ENCODE measurements around the gene PANK1. TPM values are rescaled to one million over a fixed set of nuclear protein-coding genes. Genes with fewer than 3 reads are reported as not detected.

PANK1 gene
- total RNA-seq, 3 donors from 2014 or later (not counting 1 experiment from before 2014, with no cell fraction given), result 0.85 to 2.2 (median 1.4) TPM

DNA sequence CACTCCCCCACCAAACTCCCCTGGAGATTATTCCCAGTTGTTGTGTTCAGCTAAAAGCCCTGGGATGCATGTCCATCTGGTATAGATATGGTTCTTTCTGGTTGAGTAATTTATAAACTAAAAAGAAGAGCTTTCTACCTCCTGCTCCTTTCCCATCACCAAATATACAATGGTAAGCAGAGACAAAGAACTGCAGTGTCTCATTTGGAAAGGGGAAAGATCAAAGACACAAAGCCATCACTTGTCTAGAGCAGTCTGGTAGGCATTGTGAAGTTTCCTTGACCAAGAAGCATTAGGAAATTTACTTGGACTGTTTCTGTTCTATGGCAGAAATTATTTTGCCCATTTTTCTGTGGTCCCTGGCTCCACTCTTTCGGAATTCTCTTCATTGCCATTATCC, 24.9 kb upstream of the PANK1 start:
- no peaks in the 10 kb centered on the region for H3K4me1 Mint-ChIP-seq
- no peak for TF ChIP-seq CTCF (IDR thresholded peaks at IDR 0.05)

DNA sequence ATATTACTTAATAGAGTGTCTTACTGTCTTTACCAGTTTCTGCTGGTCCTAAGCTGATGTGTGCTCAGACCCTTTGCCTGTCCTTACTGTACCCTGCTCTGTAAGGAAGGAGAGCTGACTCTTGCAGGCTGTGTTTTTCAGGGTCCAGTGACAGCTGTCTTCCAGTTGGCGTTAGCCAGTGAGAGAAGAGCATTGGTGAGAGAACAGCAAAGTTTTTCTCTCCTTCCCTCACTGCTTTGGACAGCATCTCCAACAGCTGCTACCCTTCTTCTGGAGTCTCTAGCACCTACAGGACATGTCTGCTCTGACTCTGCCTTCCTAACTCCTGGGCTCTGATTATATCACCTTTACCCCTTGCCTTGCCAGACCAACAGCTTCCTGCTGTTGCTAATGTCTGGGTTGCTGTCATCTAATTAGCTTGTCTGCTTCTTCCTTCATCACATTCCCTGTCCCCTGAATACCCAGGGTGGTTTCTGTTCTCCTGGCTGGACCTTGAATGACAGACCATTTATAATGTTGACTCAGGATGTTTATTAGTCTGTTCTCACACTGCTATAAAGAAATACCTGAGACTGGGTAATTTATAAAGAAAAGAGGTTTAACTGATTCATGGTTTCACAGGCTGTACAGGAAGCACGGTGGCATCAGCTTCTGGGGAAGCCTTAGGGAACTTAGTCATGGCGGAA, 23.5 kb upstream of the PANK1 start:
- Mint-ChIP-seq H3K4me1 (no peaks in the 10 kb centered on the region), H3K4me3 (no peak overlapping the region), H3K9me3 (no peaks in the 10 kb centered on the region), H3K36me3 (no peaks in the 10 kb centered on the region), H3K27me3 (ENCODE audit: low read depth in 2 of 2) (peaks cover 17 to 30% of the 10 kb centered on the region in 2 donors), H3K27ac (no peak overlapping the region)
- ATAC-seq, result no peak
- H3K9me3 ChIP-seq (ENCODE audit: control insufficient read depth, insufficient read depth, low read length), result no peaks in the 10 kb centered on the region
- H3K36me3 ChIP-seq (ENCODE audit: control insufficient read depth, insufficient read depth, low read length), result no peaks in the 10 kb centered on the region
- no peak for TF ChIP-seq CTCF (IDR thresholded peaks at IDR 0.05)
- H3K27me3 ChIP-seq (ENCODE audit: control insufficient read depth, insufficient read depth, low read length), result no peaks in the 10 kb centered on the region
- intact Hi-C loops (cut with micrococcal nuclease), result no loop called here
- DNase-seq, result no peak
- WGBS (ENCODE audit: insufficient coverage), result 95% methylated on average over 3 of the region's 3 CpGs
- no peaks in the 10 kb centered on the region for H3K4me1 ChIP-seq (ENCODE audit: control insufficient read depth, insufficient read depth, low read length)
- no peak overlapping the region for H3K4me3 ChIP-seq (ENCODE audit: low read length)
- no peak overlapping the region for H3K27ac ChIP-seq (ENCODE audit: low read length)

More for the DNA sequence above, 24.9 kb upstream of the PANK1 start:
- 90% methylated on average over 1 of the region's 1 CpG for WGBS (ENCODE audit: insufficient coverage)
- no peaks in the 10 kb centered on the region for H3K4me1 ChIP-seq (ENCODE audit: control insufficient read depth, insufficient read depth, low read length)
- H3K9me3 ChIP-seq (ENCODE audit: control insufficient read depth, insufficient read depth, low read length), result no peaks in the 10 kb centered on the region
- H3K27me3 ChIP-seq (ENCODE audit: control insufficient read depth, insufficient read depth, low read length), result no peaks in the 10 kb centered on the region
- no peak overlapping the region for H3K27ac Mint-ChIP-seq
- H3K27me3 Mint-ChIP-seq (ENCODE audit: low read depth in 2 of 2), result peaks cover 20 to 30% of the 10 kb centered on the region in 2 donors
- H3K36me3 Mint-ChIP-seq, result no peaks in the 10 kb centered on the region
- ATAC-seq (no peak), DNase-seq (no peak)
- H3K27ac ChIP-seq (ENCODE audit: low read length), result no peak overlapping the region
- intact Hi-C loops (cut with micrococcal nuclease), result no loop called here
- H3K4me3 ChIP-seq (ENCODE audit: low read length), result no peak overlapping the region
- H3K36me3 ChIP-seq (ENCODE audit: control insufficient read depth, insufficient read depth, low read length), result no peaks in the 10 kb centered on the region
- H3K9me3 Mint-ChIP-seq, result no peaks in the 10 kb centered on the region
- no peak overlapping the region for H3K4me3 Mint-ChIP-seq

- Mint-ChIP-seq H3K4me3 (no peak overlapping the region), H3K9me3 (no peaks in the 10 kb centered on the region), H3K27ac (no peak overlapping the region), H3K36me3 (no peaks in the 10 kb centered on the region), H3K4me1 (no peaks in the 10 kb centered on the region), H3K27me3 (ENCODE audit: low read depth in 2 of 2) (peaks cover 20 to 43% of the 10 kb centered on the region in 2 donors)
- H3K36me3 ChIP-seq (ENCODE audit: control insufficient read depth, insufficient read depth, low read length), result no peaks in the 10 kb centered on the region
- no peak for DNase-seq
- H3K9me3 ChIP-seq (ENCODE audit: control insufficient read depth, insufficient read depth, low read length), result no peaks in the 10 kb centered on the region
- TF ChIP-seq CTCF (IDR thresholded peaks at IDR 0.05), result no peak
- no peaks in the 10 kb centered on the region for H3K27me3 ChIP-seq (ENCODE audit: control insufficient read depth, insufficient read depth, low read length)
- H3K4me3 ChIP-seq (ENCODE audit: low read length), result no peak overlapping the region
- intact Hi-C loops (cut with micrococcal nuclease), result no loop called here
- 97% methylated on average over 1 of the region's 1 CpG for WGBS (ENCODE audit: insufficient coverage)
- H3K27ac ChIP-seq (ENCODE audit: low read length), result no peak overlapping the region
- no peaks in the 10 kb centered on the region for H3K4me1 ChIP-seq (ENCODE audit: control insufficient read depth, insufficient read depth, low read length)
- ATAC-seq, result no peak
Observed at GRCh38 chr10:89666138-89666537, 21.1 kb upstream of the PANK1 start.

- H3K36me3 Mint-ChIP-seq, result no peaks in the 10 kb centered on the region
- WGBS (ENCODE audit: insufficient coverage), result 96% methylated on average over 2 of the region's 2 CpGs
- TF ChIP-seq CTCF (IDR thresholded peaks at IDR 0.05), result no peak
- Histone ChIP-seq H3K9me3 (ENCODE audit: control insufficient read depth, insufficient read depth, low read length) (no peaks in the 10 kb centered on the region), H3K4me3 (ENCODE audit: low read length) (no peak overlapping the region), H3K4me1 (ENCODE audit: control insufficient read depth, insufficient read depth, low read length) (no peaks in the 10 kb centered on the region), H3K36me3 (ENCODE audit: control insufficient read depth, insufficient read depth, low read length) (no peaks in the 10 kb centered on the region), H3K27ac (ENCODE audit: low read length) (no peak overlapping the region), H3K27me3 (ENCODE audit: control insufficient read depth, insufficient read depth, low read length) (no peaks in the 10 kb centered on the region)
- no peak overlapping the region for H3K27ac Mint-ChIP-seq
- no peak overlapping the region for H3K4me3 Mint-ChIP-seq
- intact Hi-C loops (cut with micrococcal nuclease), result no loop called here
- no peaks in the 10 kb centered on the region for H3K4me1 Mint-ChIP-seq
- H3K9me3 Mint-ChIP-seq, result no peaks in the 10 kb centered on the region
- no peak for ATAC-seq
- DNase-seq, result no peak
- peaks cover 13 to 36% of the 10 kb centered on the region in 2 donors for H3K27me3 Mint-ChIP-seq (ENCODE audit: low read depth in 2 of 2)
Observed at GRCh38 chr10:89665302-89665701, 20.3 kb upstream of the PANK1 start.
